ENCODE measurements around the gene NEUROG1. TPM values are rescaled to one million over a fixed set of nuclear protein-coding genes. Genes with fewer than 3 reads are reported as not detected.

NEUROG1 gene
- total RNA-seq, 4 donors from 2014 or later, result not detected

- intact Hi-C loops (cut with DNase I), result no loop called here
- no peaks in the 10 kb centered on the region for H3K9me3 ChIP-seq
- H3K4me1 ChIP-seq, result peaks cover 0 to 9% of the 10 kb centered on the region in 2 donors
- peaks cover 5% of the 10 kb centered on the region for H3K27me3 ChIP-seq
- no peak for DNase-seq
- no peak overlapping the region for H3K4me3 ChIP-seq (replicated peaks in 1 of 3)
- no peak for TF ChIP-seq POLR2A (IDR thresholded peaks at IDR 0.05)
- no peak for TF ChIP-seq CTCF (IDR thresholded peaks at IDR 0.05)
- 12 to 23% methylated on average over 4 of the region's 4 CpGs for WGBS, 2 donors
- no peaks in the 10 kb centered on the region for H3K36me3 ChIP-seq
- no peak overlapping the region for H3K27ac ChIP-seq
Measured at GRCh38 chr5:135549413-135549812, 13.6 kb upstream of the NEUROG1 start.

DNA sequence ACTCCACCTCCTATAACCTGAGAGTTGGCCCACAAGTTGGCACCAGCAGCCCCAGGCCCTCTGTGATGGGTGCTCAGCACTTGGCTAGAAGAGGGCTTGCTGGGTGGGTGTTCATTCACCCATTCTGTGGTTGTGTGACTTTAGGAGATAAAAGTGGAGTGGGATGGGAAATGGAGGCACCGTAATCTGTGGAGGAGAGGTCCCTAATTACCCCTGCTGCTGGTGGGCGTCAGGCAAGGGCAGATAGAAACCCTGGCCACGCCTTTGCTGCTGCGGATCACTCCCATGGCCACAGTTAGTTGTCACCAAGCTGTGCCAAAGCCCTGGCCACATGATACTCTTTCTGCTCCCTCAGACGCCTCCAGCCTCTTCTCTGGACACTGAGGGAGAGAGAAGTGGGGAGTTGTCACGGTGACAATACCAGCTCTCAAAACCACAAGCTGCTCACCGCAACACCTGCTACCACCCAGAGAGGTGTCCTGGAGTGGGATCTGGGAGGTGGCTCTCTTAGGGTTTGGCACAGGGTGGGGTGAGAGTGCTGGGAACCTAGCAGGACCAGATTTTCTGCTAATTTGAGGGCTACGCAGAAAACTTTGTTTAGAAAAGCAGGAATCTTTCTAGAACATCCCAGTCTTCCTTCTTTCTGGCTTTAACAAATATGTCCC is 12.0 kb upstream of the NEUROG1 start:
- no peaks in the 10 kb centered on the region for H3K9me3 ChIP-seq
- H3K4me3 ChIP-seq (replicated peaks in 1 of 3), result no peak overlapping the region
- WGBS, 2 donors, result 31 to 39% methylated on average over 7 to 8 of the region's 8 CpGs
- H3K36me3 ChIP-seq, result no peaks in the 10 kb centered on the region
- H3K27ac ChIP-seq, result no peak overlapping the region
- no peak for TF ChIP-seq CTCF (IDR thresholded peaks at IDR 0.05)
- no peak for TF ChIP-seq POLR2A (IDR thresholded peaks at IDR 0.05)
- H3K27me3 ChIP-seq, result peaks cover 17% of the 10 kb centered on the region
- H3K4me1 ChIP-seq, result peaks cover 6 to 21% of the 10 kb centered on the region in 2 donors
- intact Hi-C loops (cut with DNase I), result no loop called here
- DNase-seq, result peak in 1 of 2 donors; percentile 18

DNA sequence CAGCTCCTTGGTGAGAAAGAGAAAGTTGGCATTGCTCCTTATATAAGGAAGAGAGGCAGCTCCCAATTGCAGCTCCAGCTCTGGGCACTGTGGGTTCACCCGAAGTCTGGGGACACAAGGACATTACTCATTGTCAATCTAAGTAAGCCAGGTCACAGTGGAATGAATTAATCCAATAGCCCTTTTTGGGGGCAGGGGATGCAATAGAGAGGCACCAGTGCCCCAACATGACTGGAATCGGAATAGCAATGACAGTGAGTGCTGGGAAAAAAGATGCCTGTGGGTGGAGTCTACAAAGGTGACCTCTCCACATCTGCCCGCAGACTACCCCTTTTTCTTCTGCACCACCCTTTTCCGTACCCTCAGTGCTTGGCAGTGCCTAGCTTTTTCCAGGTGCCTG is 11.1 kb upstream of the NEUROG1 start:
- H3K4me1 ChIP-seq, result peaks cover 6 to 21% of the 10 kb centered on the region in 2 donors
- TF ChIP-seq CTCF (IDR thresholded peaks at IDR 0.05), result no peak
- no peak for TF ChIP-seq POLR2A (IDR thresholded peaks at IDR 0.05)
- H3K9me3 ChIP-seq, result no peaks in the 10 kb centered on the region
- WGBS, 2 donors, result 31 to 45% methylated on average over 4 of the region's 4 CpGs
- no peak overlapping the region for H3K4me3 ChIP-seq (replicated peaks in 1 of 3)
- DNase-seq, result no peak
- H3K27ac ChIP-seq, result no peak overlapping the region
- H3K36me3 ChIP-seq, result no peaks in the 10 kb centered on the region
- H3K27me3 ChIP-seq, result peaks cover 17% of the 10 kb centered on the region
- intact Hi-C loops (cut with DNase I), result no loop called here

DNA sequence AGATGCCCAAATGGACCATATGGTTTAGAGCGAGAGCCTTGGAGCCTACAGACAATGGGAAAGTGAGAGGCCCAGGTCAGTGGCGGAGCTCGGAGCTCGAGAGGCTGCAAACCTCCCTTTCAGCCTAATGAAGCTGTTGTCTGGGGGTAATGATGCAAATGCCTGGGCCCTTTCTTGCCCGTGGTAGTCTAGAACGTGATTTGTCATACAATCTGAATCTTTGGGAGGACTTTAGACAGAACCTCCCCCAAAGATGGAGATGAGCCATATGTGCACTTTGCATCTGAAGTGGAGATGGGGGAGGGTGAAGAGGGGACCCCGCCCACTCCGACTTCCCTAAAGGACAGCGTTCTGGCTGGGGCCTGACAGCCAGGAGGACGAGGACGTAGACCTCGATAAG is 10.3 kb upstream of the NEUROG1 start:
- intact Hi-C loops (cut with DNase I), result no loop called here
- Histone ChIP-seq H3K9me3 (no peaks in the 10 kb centered on the region), H3K4me1 (peaks cover 6 to 21% of the 10 kb centered on the region in 2 donors), H3K36me3 (no peaks in the 10 kb centered on the region), H3K27ac (no peak overlapping the region), H3K27me3 (peaks cover 17% of the 10 kb centered on the region), H3K4me3 (replicated peaks in 1 of 3) (no peak overlapping the region)
- no peak for TF ChIP-seq POLR2A (IDR thresholded peaks at IDR 0.05)
- TF ChIP-seq CTCF (IDR thresholded peaks at IDR 0.05), result no peak
- WGBS, 2 donors, result 42 to 51% methylated on average over 12 of the region's 12 CpGs
- no peak for DNase-seq

GRCh38 chr5:135545099-135545498 is 9.3 kb upstream of the NEUROG1 start:
- peaks cover 6 to 21% of the 10 kb centered on the region in 2 donors for H3K4me1 ChIP-seq
- intact Hi-C loops (cut with DNase I), result no loop called here
- H3K27me3 ChIP-seq, result peaks cover 17% of the 10 kb centered on the region
- H3K27ac ChIP-seq, result no peak overlapping the region
- DNase-seq, result no peak
- no peak overlapping the region for H3K4me3 ChIP-seq (replicated peaks in 1 of 3)
- WGBS, 2 donors, result 35 to 52% methylated on average over 14 of the region's 17 CpGs
- H3K9me3 ChIP-seq, result no peaks in the 10 kb centered on the region
- TF ChIP-seq CTCF (IDR thresholded peaks at IDR 0.05) (no peak), POLR2A (IDR thresholded peaks at IDR 0.05) (no peak)
- no peaks in the 10 kb centered on the region for H3K36me3 ChIP-seq

All from thyroid gland (tissue), 4 donors.